H1 (cell line): Measurements from ENCODE around the gene MPDU1. TPM values are rescaled to one million over a fixed set of nuclear protein-coding genes. Genes with fewer than 3 reads are reported as not detected.

Experiments
- CTCF ChIA-PET: fragments of 300-600 bp; sonication (Branson Sonifier 250); formaldehyde crosslinking; loops from one replicate; lab custom pipeline; 2021; ENCODE audit not compliant: partially characterized antibody; lab: Charles Lee
- POLR2A ChIA-PET: fragments of 300-600 bp; sonication (Branson Sonifier 250); formaldehyde crosslinking; loops from one replicate; lab custom pipeline; 2021; ENCODE audit warnings: inconsistent platforms; ENCODE audit not compliant: partially characterized antibody; lab: Charles Lee
- DNase-seq, 2 experiments: peaks; one replicate each; pipeline versions ENCODE4 v3.0.0 to v3.0.0-alpha.2; 2010 to 2022; ENCODE audit warnings: low spot score in 2 of 2, low read depth in 1 of 2, mixed read lengths in 1 of 2
- FAIRE-seq: peaks from 2 replicates; lab custom pipeline; 2011; peaks lifted over from hg19 to GRCh38; lab: Jason Lieb, UNC
- H2AFZ ChIP-seq: 2 replicates; pipeline ENCODE4 v1.8.1; 2012; ENCODE audit warnings: low read length, inconsistent platforms
- H2AK5ac ChIP-seq: 2 replicates; pipeline ENCODE4 v1.6.1; 2013; ENCODE audit warnings: low read depth, low read length
- H2BK120ac ChIP-seq: replicated peaks from 2 replicates; pipeline ENCODE3; 2013; ENCODE audit warnings: low read depth, low read length, inconsistent platforms
- H2BK12ac ChIP-seq: 2 replicates; pipeline ENCODE4 v1.6.1; 2013; ENCODE audit warnings: low read depth, low read length
- H2BK15ac ChIP-seq: 2 replicates; pipeline ENCODE4 v1.6.1; 2013; ENCODE audit warnings: low read length
- H2BK20ac ChIP-seq: 2 replicates; pipeline ENCODE4 v1.6.1; 2013; ENCODE audit warnings: low read length
- H2BK5ac ChIP-seq: 2 replicates; pipeline ENCODE4 v1.6.1; 2013; ENCODE audit warnings: low read depth, low read length
- H3K14ac ChIP-seq: 2 replicates; pipeline ENCODE4 v1.6.1; 2013; ENCODE audit warnings: inconsistent platforms; ENCODE audit not compliant: insufficient read length
- H3K18ac ChIP-seq: 2 replicates; pipeline ENCODE4 v1.6.1; 2013; ENCODE audit warnings: low read length; ENCODE audit errors: extremely low read depth
- H3K23ac ChIP-seq: 2 replicates; pipeline ENCODE4 v1.6.1; 2013; ENCODE audit warnings: inconsistent platforms; ENCODE audit not compliant: insufficient read length
- H3K23me2 ChIP-seq: 2 replicates; pipeline ENCODE4 v1.6.1; 2013; ENCODE audit warnings: low read depth, low read length
- H3K27ac ChIP-seq: 2 replicates; pipeline ENCODE4 v1.6.1; 2011; ENCODE audit warnings: low read depth, low read length, inconsistent platforms
- H3K27me3 ChIP-seq, 4 experiments: replicated peaks in 1 of 4; 1 replicate in 1 of 4; 2 replicates in 3 of 4; pipeline versions ENCODE4 v1.6.1 to v1.8.1; 2011 to 2013; ENCODE audit warnings: low read length in 3 of 4, mild to moderate bottlenecking in 3 of 4, inconsistent platforms in 2 of 4, mixed read lengths in 2 of 4, moderate library complexity in 1 of 4; ENCODE audit not compliant: control insufficient read depth in 3 of 4, insufficient read depth in 3 of 4; ENCODE audit errors: extremely low read depth in 1 of 4
- H3K36me3 ChIP-seq, 4 experiments: 2 replicates each; pipeline versions ENCODE4 v1.6.1 to v1.8.1; 2011 to 2013; ENCODE audit warnings: mild to moderate bottlenecking in 4 of 4, low read length in 3 of 4, moderate library complexity in 2 of 4, control low read depth in 1 of 4, inconsistent platforms in 1 of 4; ENCODE audit not compliant: insufficient read depth in 4 of 4, control insufficient read depth in 2 of 4
- H3K4ac ChIP-seq: replicated peaks from 2 replicates; pipeline ENCODE3; 2013; ENCODE audit warnings: low read length, low read depth, mixed read lengths, inconsistent platforms; ENCODE audit not compliant: insufficient read length
- H3K4me1 ChIP-seq, 4 experiments: replicated peaks in 1 of 4; 1 replicate in 1 of 4; 2 replicates in 3 of 4; pipeline versions ENCODE4 v1.6.1 to v1.8.1; 2011 to 2013; ENCODE audit warnings: low read length in 3 of 4, inconsistent platforms in 2 of 4, mixed read lengths in 1 of 4; ENCODE audit not compliant: insufficient read depth in 4 of 4, control insufficient read depth in 3 of 4
- H3K4me2 ChIP-seq, 2 experiments: 2 replicates each; pipeline versions ENCODE4 v1.6.1 to v1.8.1; 2011 to 2013; ENCODE audit warnings: low read depth in 2 of 2, low read length in 2 of 2, control low read depth in 1 of 2, inconsistent platforms in 1 of 2, mild to moderate bottlenecking in 1 of 2; ENCODE audit not compliant: insufficient read depth in 1 of 2
- H3K4me3 ChIP-seq, 4 experiments: fragments of 200-600, 300-600 bp in 1 of 4; sonication (generic), shearing (Covaris generic), sonication (Bioruptor Twin) in 1 of 4; 2 replicates each; pipeline versions ENCODE4 v1.5.1 to v1.8.1; 2011 to 2016; ENCODE audit warnings: low read length in 4 of 4, low read depth in 3 of 4, control low read depth in 2 of 4, inconsistent platforms in 2 of 4, mild to moderate bottlenecking in 2 of 4, mixed read lengths in 1 of 4, moderate library complexity in 1 of 4; ENCODE audit not compliant: insufficient read depth in 2 of 4; ENCODE audit errors: extremely low read depth in 1 of 4
- H3K56ac ChIP-seq: replicated peaks from 2 replicates; pipeline ENCODE3; 2013; ENCODE audit warnings: low read depth, mild to moderate bottlenecking, mixed read lengths, low read length, inconsistent platforms; ENCODE audit not compliant: insufficient read length
- H3K79me1 ChIP-seq: 2 replicates; pipeline ENCODE4 v1.6.1; 2013; ENCODE audit warnings: low read depth, low read length, control low read depth
- H3K79me2 ChIP-seq, 2 experiments: 2 replicates each; pipeline versions ENCODE4 v1.6.1 to v1.8.1; 2012 to 2013; ENCODE audit warnings: low read length in 2 of 2, mild to moderate bottlenecking in 2 of 2, inconsistent platforms in 1 of 2; ENCODE audit not compliant: insufficient read depth in 2 of 2, control insufficient read depth in 1 of 2
- H3K9ac ChIP-seq, 4 experiments: replicated peaks in 1 of 4; 1 replicate in 1 of 4; 2 replicates in 3 of 4; pipeline versions ENCODE4 v1.6.1 to v1.8.1; 2011 to 2013; ENCODE audit warnings: low read depth in 3 of 4, low read length in 3 of 4, control low read depth in 2 of 4, mild to moderate bottlenecking in 2 of 4, moderate library complexity in 2 of 4, inconsistent platforms in 1 of 4; ENCODE audit errors: extremely low read depth in 1 of 4
- H3K9me3 ChIP-seq, 2 experiments: 2 replicates each; pipeline versions ENCODE4 v1.6.1 to v1.8.1; 2012 to 2013; ENCODE audit warnings: mild to moderate bottlenecking in 2 of 2, moderate library complexity in 2 of 2, control low read depth in 1 of 2, inconsistent platforms in 1 of 2, low read depth in 1 of 2, low read length in 1 of 2, mixed read lengths in 1 of 2; ENCODE audit not compliant: insufficient read depth in 2 of 2
- H4K20me1 ChIP-seq, 2 experiments: replicated peaks in 1 of 2; 2 replicates each; pipeline versions ENCODE3 to v1.8.1; 2011 to 2013; ENCODE audit warnings: inconsistent platforms in 2 of 2, low read length in 2 of 2, mild to moderate bottlenecking in 1 of 2; ENCODE audit not compliant: insufficient read depth in 2 of 2, control insufficient read depth in 1 of 2
- H4K5ac ChIP-seq: 2 replicates; pipeline ENCODE4 v1.6.1; 2013; ENCODE audit warnings: low read length, low read depth, mixed read lengths, inconsistent platforms; ENCODE audit not compliant: insufficient read length
- H4K8ac ChIP-seq: 2 replicates; pipeline ENCODE4 v1.8.0; 2013; ENCODE audit warnings: mild to moderate bottlenecking, moderate library complexity, low read length, inconsistent platforms; ENCODE audit not compliant: insufficient read depth; ENCODE audit errors: extremely low read depth
- H4K91ac ChIP-seq: replicated peaks from 2 replicates; pipeline ENCODE3; 2013; ENCODE audit warnings: low read length, mixed read lengths, inconsistent platforms; ENCODE audit not compliant: insufficient read length
- CBX5 ChIP-seq: fragments of 300-800, 300-1000 bp; sonication (generic); IDR thresholded peaks from 2 replicates; pipeline ENCODE4 v1.7.1; 2016; ENCODE audit warnings: antibody characterized with exemption, low read length, low read depth
- CHD1 ChIP-seq: IDR thresholded peaks from 2 replicates; pipeline ENCODE4 v1.6.1; 2012; ENCODE audit warnings: low read depth, low read length, improper control_type of control experiment
- CREB1 ChIP-seq: IDR thresholded peaks from 2 replicates; pipeline ENCODE4 v1.6.1; 2012; ENCODE audit warnings: inconsistent platforms
- HDAC2 ChIP-seq, 2 experiments: fragments of 300-600 bp in 1 of 2; sonication (generic) in 1 of 2; IDR thresholded peaks; 2 replicates each; pipeline ENCODE4 v1.6.1; 2011 to 2012; ENCODE audit warnings: low read depth in 2 of 2, low read length in 2 of 2, mild to moderate bottlenecking in 2 of 2, moderate library complexity in 2 of 2, borderline replicate concordance in 1 of 2, inconsistent platforms in 1 of 2
- MAFK ChIP-seq: IDR thresholded peaks from 2 replicates; pipeline ENCODE4 v1.6.1; 2012; ENCODE audit warnings: low read depth, mild to moderate bottlenecking, improper control_type of control experiment, low read length
- MAX ChIP-seq: IDR thresholded peaks from 2 replicates; pipeline ENCODE4 v1.6.1; 2012; ENCODE audit warnings: inconsistent platforms
- NRF1 ChIP-seq: IDR thresholded peaks from 2 replicates; pipeline ENCODE4 v1.6.1; 2011; ENCODE audit warnings: mild to moderate bottlenecking, low read depth, low read length, improper control_type of control experiment
- RNF2 ChIP-seq: fragments of 200-900, 300-1000 bp; sonication (generic); IDR thresholded peaks from 2 replicates; pipeline ENCODE4 v1.7.1; 2016; ENCODE audit warnings: borderline replicate concordance, low read depth, mild to moderate bottlenecking, antibody characterized with exemption, low read length; ENCODE audit not compliant: poor library complexity, severe bottlenecking; ENCODE audit errors: missing control alignments
- RXRA ChIP-seq: IDR thresholded peaks from 2 replicates; pipeline ENCODE4 v1.6.1; 2011; ENCODE audit warnings: low read depth, mild to moderate bottlenecking, low read length, moderate library complexity; ENCODE audit not compliant: insufficient read depth
- WGBS, 2 experiments: shearing (Covaris generic) in 1 of 2; methylation state at CpG; one replicate each; pipeline versions ENCODE4 v1.1.6 to v1.1.7; 2013 to 2015; ENCODE audit warnings: low lambda C conversion rate in 2 of 2, mixed read lengths in 2 of 2, inconsistent platforms in 1 of 2, low coverage in 1 of 2, missing lambda C conversion rate in 1 of 2; ENCODE audit not compliant: insufficient replicate concordance in 2 of 2, insufficient coverage in 1 of 2, insufficient read length in 1 of 2; ENCODE audit errors: extremely low coverage in 1 of 2, missing lambda C conversion rate in 1 of 2; 5-methylcytosine and 5-hydroxymethylcytosine counted together
- polyA plus RNA-seq, 7 experiments: library from polyadenylated mRNA; depleted of rRNA in 3 of 7; stranded (reverse) in 5 of 7; unstranded in 2 of 7; fragments of >200 nt in 5 of 7; fragments of 200-250 nt in 2 of 7; gene quantifications; 1 replicate in 5 of 7; 2 replicates in 1 of 7; 4 replicates in 1 of 7; pipeline versions ENCODE4 v1.2.1 to v1.2.3, GENCODE V29; 2011 to 2013; ENCODE audit warnings: missing spikeins in 2 of 7, mixed read lengths in 2 of 7
- total RNA-seq: library from RNA; stranded (reverse); fragmentation: NEBNext Ultra II Directional; extraction: Animal tissue kit (Norgen Biotek cat#: 25700); gene quantifications from 2 replicates; pipeline ENCODE4 v1.2.1, GENCODE V29; 2021

MPDU1 gene
- total and polyA plus RNA-seq, 2 of the 8 experiments (the other 6 are each of a cell fraction or from before 2014, with no cell fraction given): 63.2 to 142 TPM

- POLR2A ChIA-PET: interaction anchor here (0.6 to 37.5 kb wide), 27 partner anchors 6 to 351 kb away, joined by 3 to 1144 read pairs (median 4); partner anchors contain the start of genes CD68, CHRNB1, MPDU1 and NEURL4
- Histone ChIP-seq H4K5ac (no peak overlapping the region), H3K27me3 (no peaks in the 10 kb centered on the region), H2BK12ac (no peak overlapping the region), H2AK5ac (no peak overlapping the region), H2BK5ac (no peak overlapping the region), H3K23me2 (peaks cover 6% of the 10 kb centered on the region), H3K79me2 (peaks cover 23 to 39% of the 10 kb centered on the region in 2 experiments), H3K4me2 (no peak overlapping the region; a peak in 1 of 4 replicates), H3K36me3 (peaks cover 45 to 63% (median 51%) of the 10 kb centered on the region in 4 experiments), H4K91ac (no peak overlapping the region), H3K9me3 (no peaks in the 10 kb centered on the region), H2BK120ac (no peak overlapping the region), H2BK15ac (no peak overlapping the region), H3K56ac (no peak overlapping the region), H3K4me1 (peaks cover 4 to 10% (median 7%) of the 10 kb centered on the region in 4 experiments), H3K4ac (no peak overlapping the region), H3K18ac (no peak overlapping the region), H3K14ac (no peak overlapping the region), H4K8ac (no peak overlapping the region), H3K9ac (no peak overlapping the region), H3K27ac (no peak overlapping the region), H3K79me1 (peaks cover 10% of the 10 kb centered on the region), H2AFZ (no peak overlapping the region), H4K20me1 (peaks cover 27 to 34% of the 10 kb centered on the region in 2 experiments), H3K23ac (no peak overlapping the region), H2BK20ac (no peak overlapping the region), H3K4me3 (no peak overlapping the region; a peak in 1 of 8 replicates)
- TF ChIP-seq CHD1: no peak
- no peak for TF ChIP-seq CBX5
- no peak for TF ChIP-seq MAX
- no peak for TF ChIP-seq RNF2
- TF ChIP-seq NRF1: no peak
- no peak for TF ChIP-seq CREB1
- TF ChIP-seq MAFK: no peak
- no peak for TF ChIP-seq RXRA
- TF ChIP-seq HDAC2 (IDR thresholded peaks at IDR 0.05; ENCODE audit: borderline replicate concordance in 1 of 2, low read depth in 2 of 2, low read length in 2 of 2): no peak
- DNase-seq: no peak
- 95% methylated on average over 7 of the region's 7 CpGs; no CpG with 5 or more reads in 1 of the 2 experiments for WGBS, 2 experiments
- CTCF ChIA-PET: interaction anchor here (0.6 to 3.6 kb wide), 4 partner anchors 13 to 61 kb away, joined by 3 to 24 read pairs (median 4); partner anchors contain the start of genes SENP3 and SOX15
- FAIRE-seq: no peak
These were observed 7.7 kb upstream of the MPDU1 start for GRCh38 chr17:7575959-7576358.
